ENCODE results near the gene MYO18A. TPM values are rescaled to one million over a fixed set of nuclear protein-coding genes. Genes with fewer than 3 reads are reported as not detected.

MYO18A gene
- total RNA-seq, 1 donor from 2014 or later, result 28.8 TPM

DNA sequence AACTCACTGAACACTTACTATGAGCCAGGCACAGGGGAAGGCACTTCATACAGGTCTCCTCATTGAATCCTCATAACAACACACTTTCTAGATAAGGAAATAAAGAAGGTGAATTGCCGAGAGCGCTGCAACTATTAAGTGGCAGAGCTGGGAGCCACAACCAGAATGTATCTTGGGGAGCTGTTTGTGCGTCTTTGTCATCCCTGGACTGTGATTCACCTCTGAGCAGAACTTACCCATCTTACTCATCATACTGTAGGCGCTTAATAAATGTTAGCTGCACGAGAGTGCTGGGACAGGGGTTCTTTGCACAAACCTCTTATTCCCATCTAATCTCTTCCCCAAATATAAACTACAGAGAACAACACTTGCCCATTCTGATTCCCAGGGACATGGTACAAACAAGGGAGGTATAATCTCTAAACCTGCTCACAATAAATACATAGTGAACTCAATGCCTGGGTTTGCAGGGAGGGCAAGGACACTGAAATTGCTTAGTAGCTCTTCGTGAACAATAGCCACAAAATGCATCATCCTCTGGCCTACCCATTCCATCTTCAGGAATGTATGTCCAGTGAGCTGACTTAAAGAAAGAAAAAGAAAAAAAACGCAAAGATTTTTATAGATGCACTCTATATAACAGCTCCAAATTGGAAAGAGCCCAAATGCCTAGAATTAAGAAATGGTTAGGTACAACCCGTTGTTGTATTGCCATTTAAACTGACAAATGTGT is 43.0 kb downstream of the MYO18A start:
- Mint-ChIP-seq H3K4me1 (ENCODE audit: unreplicated experiment) (peaks cover 43% of the 10 kb centered on the region), H3K36me3 (ENCODE audit: unreplicated experiment) (peaks cover 4% of the 10 kb centered on the region)
- TF ChIP-seq CTCF (IDR thresholded peaks at IDR 0.05), result no peak

DNA sequence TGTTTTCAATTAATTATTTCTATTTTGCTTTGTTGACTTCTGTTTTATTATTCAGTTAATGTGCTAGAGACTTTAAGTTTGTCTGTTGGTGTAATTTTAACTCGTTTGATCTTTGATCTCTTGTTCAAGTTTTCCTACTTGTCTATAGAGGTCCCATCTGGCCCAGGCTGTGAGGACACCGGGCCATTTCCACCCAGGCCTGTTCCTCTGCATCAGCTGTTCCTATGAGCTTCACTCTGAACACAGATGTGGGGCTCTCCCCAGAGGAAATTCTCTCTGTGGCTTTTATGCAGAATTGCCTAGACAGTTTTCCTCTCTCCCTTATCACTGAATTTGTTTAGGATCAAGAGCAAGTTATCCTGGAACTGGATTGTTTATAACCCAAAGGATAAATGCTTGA is 44.7 kb downstream of the MYO18A start:
- Mint-ChIP-seq H3K36me3 (ENCODE audit: unreplicated experiment) (peaks cover 4% of the 10 kb centered on the region), H3K27me3 (ENCODE audit: unreplicated experiment) (no peaks in the 10 kb centered on the region), H3K4me3 (ENCODE audit: unreplicated experiment) (no peak overlapping the region), H3K4me1 (ENCODE audit: unreplicated experiment) (peaks cover 41% of the 10 kb centered on the region), H3K9me3 (ENCODE audit: unreplicated experiment) (no peaks in the 10 kb centered on the region), H3K27ac (ENCODE audit: unreplicated experiment) (no peak overlapping the region)
- no peak for TF ChIP-seq CTCF (IDR thresholded peaks at IDR 0.05)
- DNase-seq (ENCODE audit: extremely low spot score, unreplicated experiment), result no peak

More for the DNA sequence above, 43.0 kb downstream of the MYO18A start:
- Mint-ChIP-seq H3K9me3 (ENCODE audit: unreplicated experiment) (no peaks in the 10 kb centered on the region), H3K27ac (ENCODE audit: unreplicated experiment) (no peak overlapping the region), H3K4me3 (ENCODE audit: unreplicated experiment) (no peak overlapping the region), H3K27me3 (ENCODE audit: unreplicated experiment) (no peaks in the 10 kb centered on the region)
- DNase-seq (ENCODE audit: extremely low spot score, unreplicated experiment), result no peak

DNA sequence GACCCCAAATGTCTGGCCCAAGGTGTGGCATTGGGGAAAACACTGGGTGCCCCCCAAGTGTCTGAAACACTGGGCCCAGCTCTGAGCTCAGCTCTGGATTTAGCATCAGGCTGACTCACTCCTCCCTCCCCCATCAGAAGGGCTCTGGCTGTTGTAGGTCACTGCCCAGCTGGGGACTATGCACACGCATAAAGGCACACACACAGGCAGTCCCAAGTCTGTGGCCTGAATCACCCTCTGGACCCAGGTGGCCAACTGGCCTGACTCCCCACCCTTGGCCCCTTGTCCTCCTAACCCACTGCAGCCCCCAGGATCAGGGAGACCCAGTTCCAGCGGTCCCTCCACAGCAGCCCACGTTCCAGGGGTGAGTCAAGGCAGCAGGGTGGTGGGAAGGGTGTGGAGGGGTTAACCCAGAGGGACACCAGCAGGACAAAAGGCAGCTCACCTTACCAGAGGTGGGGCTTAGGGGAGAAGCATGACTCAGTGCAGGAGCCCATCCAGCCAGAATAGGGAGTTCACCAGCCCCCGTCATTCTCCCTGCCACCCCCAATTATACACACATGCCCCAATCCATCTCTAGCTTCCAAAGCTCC is 47.0 kb downstream of the MYO18A start:
- TF ChIP-seq CTCF (IDR thresholded peaks at IDR 0.05), result no peak
- no peak for DNase-seq (ENCODE audit: extremely low spot score, unreplicated experiment)
- Mint-ChIP-seq H3K4me1 (ENCODE audit: unreplicated experiment) (peaks cover 27% of the 10 kb centered on the region), H3K36me3 (ENCODE audit: unreplicated experiment) (peaks cover 4% of the 10 kb centered on the region), H3K27ac (ENCODE audit: unreplicated experiment) (no peak overlapping the region), H3K4me3 (ENCODE audit: unreplicated experiment) (no peak overlapping the region), H3K9me3 (ENCODE audit: unreplicated experiment) (no peaks in the 10 kb centered on the region), H3K27me3 (ENCODE audit: unreplicated experiment) (no peaks in the 10 kb centered on the region)

GRCh38 chr17:29131814-29132682 is 48.1 kb downstream of the MYO18A start:
- Mint-ChIP-seq H3K4me1 (ENCODE audit: unreplicated experiment) (peaks cover 24% of the 10 kb centered on the region), H3K27me3 (ENCODE audit: unreplicated experiment) (no peaks in the 10 kb centered on the region), H3K4me3 (ENCODE audit: unreplicated experiment) (no peak overlapping the region), H3K27ac (ENCODE audit: unreplicated experiment) (peak overlapping the region; percentile 69), H3K36me3 (ENCODE audit: unreplicated experiment) (peaks cover 4% of the 10 kb centered on the region), H3K9me3 (ENCODE audit: unreplicated experiment) (no peaks in the 10 kb centered on the region)
- TF ChIP-seq CTCF (IDR thresholded peaks at IDR 0.05), result no peak
- DNase-seq (ENCODE audit: extremely low spot score, unreplicated experiment), result no peak

- no peak for DNase-seq (ENCODE audit: extremely low spot score, unreplicated experiment)
- no peak overlapping the region for H3K27ac Mint-ChIP-seq (ENCODE audit: unreplicated experiment)
- peaks cover 26% of the 10 kb centered on the region for H3K4me1 Mint-ChIP-seq (ENCODE audit: unreplicated experiment)
- no peaks in the 10 kb centered on the region for H3K9me3 Mint-ChIP-seq (ENCODE audit: unreplicated experiment)
- no peaks in the 10 kb centered on the region for H3K27me3 Mint-ChIP-seq (ENCODE audit: unreplicated experiment)
- no peak for TF ChIP-seq CTCF (IDR thresholded peaks at IDR 0.05)
- no peak overlapping the region for H3K4me3 Mint-ChIP-seq (ENCODE audit: unreplicated experiment)
- H3K36me3 Mint-ChIP-seq (ENCODE audit: unreplicated experiment), result no peaks in the 10 kb centered on the region
Measured at GRCh38 chr17:29129731-29130130, 50.5 kb downstream of the MYO18A start.
